OCI-LY3 (cell line): ENCODE results near the gene DNAJC6.

ENCODE experiments used
- CTCF ChIP-seq: fragments of 200-600, 300-600 bp; sonication (generic); IDR thresholded peaks from 2 replicates; pipeline ENCODE4 v1.5.1; 2014; ENCODE audit warnings: antibody characterized with exemption, low read length, low read depth
- EZH2phosphoT487 ChIP-seq: fragments of 200-600 bp; shearing (Covaris generic); IDR thresholded peaks from 2 replicates; pipeline ENCODE4 v1.6.1; 2018; ENCODE audit warnings: antibody characterized with exemption, mixed run types, low read depth

GRCh38 chr1:65267683-65268082 lies 41.7 kb upstream of the DNAJC6 start:
- TF ChIP-seq CTCF, result no peak
- no peak for TF ChIP-seq EZH2phosphoT487
